H1 (cell line): Measurements from ENCODE around the gene ADGRF1. TPM values are rescaled to one million over a fixed set of nuclear protein-coding genes. Genes with fewer than 3 reads are reported as not detected.

ENCODE experiments used
- CTCF ChIA-PET: fragments of 300-600 bp; sonication (Branson Sonifier 250); formaldehyde crosslinking; loops from one replicate; lab custom pipeline; 2021; ENCODE audit not compliant: partially characterized antibody; lab: Charles Lee
- POLR2A ChIA-PET: fragments of 300-600 bp; sonication (Branson Sonifier 250); formaldehyde crosslinking; loops from one replicate; lab custom pipeline; 2021; ENCODE audit warnings: inconsistent platforms; ENCODE audit not compliant: partially characterized antibody; lab: Charles Lee
- DNase-seq, 2 experiments: peaks; one replicate each; pipeline versions ENCODE4 v3.0.0 to v3.0.0-alpha.2; 2010 to 2022; ENCODE audit warnings: low spot score in 2 of 2, low read depth in 1 of 2, mixed read lengths in 1 of 2
- FAIRE-seq: peaks from 2 replicates; lab custom pipeline; 2011; peaks lifted over from hg19 to GRCh38; lab: Jason Lieb, UNC
- H2AFZ ChIP-seq: 2 replicates; pipeline ENCODE4 v1.8.1; 2012; ENCODE audit warnings: low read length, inconsistent platforms
- H2AK5ac ChIP-seq: 2 replicates; pipeline ENCODE4 v1.6.1; 2013; ENCODE audit warnings: low read depth, low read length
- H2BK120ac ChIP-seq: replicated peaks from 2 replicates; pipeline ENCODE3; 2013; ENCODE audit warnings: low read depth, low read length, inconsistent platforms
- H2BK12ac ChIP-seq: 2 replicates; pipeline ENCODE4 v1.6.1; 2013; ENCODE audit warnings: low read depth, low read length
- H2BK15ac ChIP-seq: 2 replicates; pipeline ENCODE4 v1.6.1; 2013; ENCODE audit warnings: low read length
- H2BK20ac ChIP-seq: 2 replicates; pipeline ENCODE4 v1.6.1; 2013; ENCODE audit warnings: low read length
- H2BK5ac ChIP-seq: 2 replicates; pipeline ENCODE4 v1.6.1; 2013; ENCODE audit warnings: low read depth, low read length
- H3K14ac ChIP-seq: 2 replicates; pipeline ENCODE4 v1.6.1; 2013; ENCODE audit warnings: inconsistent platforms; ENCODE audit not compliant: insufficient read length
- H3K18ac ChIP-seq: 2 replicates; pipeline ENCODE4 v1.6.1; 2013; ENCODE audit warnings: low read length; ENCODE audit errors: extremely low read depth
- H3K23ac ChIP-seq: 2 replicates; pipeline ENCODE4 v1.6.1; 2013; ENCODE audit warnings: inconsistent platforms; ENCODE audit not compliant: insufficient read length
- H3K23me2 ChIP-seq: 2 replicates; pipeline ENCODE4 v1.6.1; 2013; ENCODE audit warnings: low read depth, low read length
- H3K27ac ChIP-seq: 2 replicates; pipeline ENCODE4 v1.6.1; 2011; ENCODE audit warnings: low read depth, low read length, inconsistent platforms
- H3K27me3 ChIP-seq, 4 experiments: replicated peaks in 1 of 4; 1 replicate in 1 of 4; 2 replicates in 3 of 4; pipeline versions ENCODE4 v1.6.1 to v1.8.1; 2011 to 2013; ENCODE audit warnings: low read length in 3 of 4, mild to moderate bottlenecking in 3 of 4, inconsistent platforms in 2 of 4, mixed read lengths in 2 of 4, moderate library complexity in 1 of 4; ENCODE audit not compliant: control insufficient read depth in 3 of 4, insufficient read depth in 3 of 4; ENCODE audit errors: extremely low read depth in 1 of 4
- H3K36me3 ChIP-seq, 4 experiments: 2 replicates each; pipeline versions ENCODE4 v1.6.1 to v1.8.1; 2011 to 2013; ENCODE audit warnings: mild to moderate bottlenecking in 4 of 4, low read length in 3 of 4, moderate library complexity in 2 of 4, control low read depth in 1 of 4, inconsistent platforms in 1 of 4; ENCODE audit not compliant: insufficient read depth in 4 of 4, control insufficient read depth in 2 of 4
- H3K4ac ChIP-seq: replicated peaks from 2 replicates; pipeline ENCODE3; 2013; ENCODE audit warnings: low read length, low read depth, mixed read lengths, inconsistent platforms; ENCODE audit not compliant: insufficient read length
- H3K4me1 ChIP-seq, 4 experiments: replicated peaks in 1 of 4; 1 replicate in 1 of 4; 2 replicates in 3 of 4; pipeline versions ENCODE4 v1.6.1 to v1.8.1; 2011 to 2013; ENCODE audit warnings: low read length in 3 of 4, inconsistent platforms in 2 of 4, mixed read lengths in 1 of 4; ENCODE audit not compliant: insufficient read depth in 4 of 4, control insufficient read depth in 3 of 4
- H3K4me2 ChIP-seq, 2 experiments: 2 replicates each; pipeline versions ENCODE4 v1.6.1 to v1.8.1; 2011 to 2013; ENCODE audit warnings: low read depth in 2 of 2, low read length in 2 of 2, control low read depth in 1 of 2, inconsistent platforms in 1 of 2, mild to moderate bottlenecking in 1 of 2; ENCODE audit not compliant: insufficient read depth in 1 of 2
- H3K4me3 ChIP-seq, 4 experiments: fragments of 200-600, 300-600 bp in 1 of 4; sonication (generic), shearing (Covaris generic), sonication (Bioruptor Twin) in 1 of 4; 2 replicates each; pipeline versions ENCODE4 v1.5.1 to v1.8.1; 2011 to 2016; ENCODE audit warnings: low read length in 4 of 4, low read depth in 3 of 4, control low read depth in 2 of 4, inconsistent platforms in 2 of 4, mild to moderate bottlenecking in 2 of 4, mixed read lengths in 1 of 4, moderate library complexity in 1 of 4; ENCODE audit not compliant: insufficient read depth in 2 of 4; ENCODE audit errors: extremely low read depth in 1 of 4
- H3K56ac ChIP-seq: replicated peaks from 2 replicates; pipeline ENCODE3; 2013; ENCODE audit warnings: low read depth, mild to moderate bottlenecking, mixed read lengths, low read length, inconsistent platforms; ENCODE audit not compliant: insufficient read length
- H3K79me1 ChIP-seq: 2 replicates; pipeline ENCODE4 v1.6.1; 2013; ENCODE audit warnings: low read depth, low read length, control low read depth
- H3K79me2 ChIP-seq, 2 experiments: 2 replicates each; pipeline versions ENCODE4 v1.6.1 to v1.8.1; 2012 to 2013; ENCODE audit warnings: low read length in 2 of 2, mild to moderate bottlenecking in 2 of 2, inconsistent platforms in 1 of 2; ENCODE audit not compliant: insufficient read depth in 2 of 2, control insufficient read depth in 1 of 2
- H3K9ac ChIP-seq, 4 experiments: replicated peaks in 1 of 4; 1 replicate in 1 of 4; 2 replicates in 3 of 4; pipeline versions ENCODE4 v1.6.1 to v1.8.1; 2011 to 2013; ENCODE audit warnings: low read depth in 3 of 4, low read length in 3 of 4, control low read depth in 2 of 4, mild to moderate bottlenecking in 2 of 4, moderate library complexity in 2 of 4, inconsistent platforms in 1 of 4; ENCODE audit errors: extremely low read depth in 1 of 4
- H3K9me3 ChIP-seq, 2 experiments: 2 replicates each; pipeline versions ENCODE4 v1.6.1 to v1.8.1; 2012 to 2013; ENCODE audit warnings: mild to moderate bottlenecking in 2 of 2, moderate library complexity in 2 of 2, control low read depth in 1 of 2, inconsistent platforms in 1 of 2, low read depth in 1 of 2, low read length in 1 of 2, mixed read lengths in 1 of 2; ENCODE audit not compliant: insufficient read depth in 2 of 2
- H4K20me1 ChIP-seq, 2 experiments: replicated peaks in 1 of 2; 2 replicates each; pipeline versions ENCODE3 to v1.8.1; 2011 to 2013; ENCODE audit warnings: inconsistent platforms in 2 of 2, low read length in 2 of 2, mild to moderate bottlenecking in 1 of 2; ENCODE audit not compliant: insufficient read depth in 2 of 2, control insufficient read depth in 1 of 2
- H4K5ac ChIP-seq: 2 replicates; pipeline ENCODE4 v1.6.1; 2013; ENCODE audit warnings: low read length, low read depth, mixed read lengths, inconsistent platforms; ENCODE audit not compliant: insufficient read length
- H4K8ac ChIP-seq: 2 replicates; pipeline ENCODE4 v1.8.0; 2013; ENCODE audit warnings: mild to moderate bottlenecking, moderate library complexity, low read length, inconsistent platforms; ENCODE audit not compliant: insufficient read depth; ENCODE audit errors: extremely low read depth
- H4K91ac ChIP-seq: replicated peaks from 2 replicates; pipeline ENCODE3; 2013; ENCODE audit warnings: low read length, mixed read lengths, inconsistent platforms; ENCODE audit not compliant: insufficient read length
- MAFK ChIP-seq: IDR thresholded peaks from 2 replicates; pipeline ENCODE4 v1.6.1; 2012; ENCODE audit warnings: low read depth, mild to moderate bottlenecking, improper control_type of control experiment, low read length
- polyA plus RNA-seq, 7 experiments: library from polyadenylated mRNA; depleted of rRNA in 3 of 7; stranded (reverse) in 5 of 7; unstranded in 2 of 7; fragments of >200 nt in 5 of 7; fragments of 200-250 nt in 2 of 7; gene quantifications; 1 replicate in 5 of 7; 2 replicates in 1 of 7; 4 replicates in 1 of 7; pipeline versions ENCODE4 v1.2.1 to v1.2.3, GENCODE V29; 2011 to 2013; ENCODE audit warnings: missing spikeins in 2 of 7, mixed read lengths in 2 of 7
- total RNA-seq: library from RNA; stranded (reverse); fragmentation: NEBNext Ultra II Directional; extraction: Animal tissue kit (Norgen Biotek cat#: 25700); gene quantifications from 2 replicates; pipeline ENCODE4 v1.2.1, GENCODE V29; 2021
- TF ChIP-seq, protein P1 (sequence below): IDR thresholded peaks from 2 replicates; pipeline ENCODE4 v1.6.1; 2011; ENCODE audit warnings: low read depth, mild to moderate bottlenecking, low read length; ENCODE audit not compliant: insufficient read depth

Gene ADGRF1
- total and polyA plus RNA-seq, 2 of the 8 experiments (the other 6 are each of a cell fraction or from before 2014, with no cell fraction given), result not detected

DNA sequence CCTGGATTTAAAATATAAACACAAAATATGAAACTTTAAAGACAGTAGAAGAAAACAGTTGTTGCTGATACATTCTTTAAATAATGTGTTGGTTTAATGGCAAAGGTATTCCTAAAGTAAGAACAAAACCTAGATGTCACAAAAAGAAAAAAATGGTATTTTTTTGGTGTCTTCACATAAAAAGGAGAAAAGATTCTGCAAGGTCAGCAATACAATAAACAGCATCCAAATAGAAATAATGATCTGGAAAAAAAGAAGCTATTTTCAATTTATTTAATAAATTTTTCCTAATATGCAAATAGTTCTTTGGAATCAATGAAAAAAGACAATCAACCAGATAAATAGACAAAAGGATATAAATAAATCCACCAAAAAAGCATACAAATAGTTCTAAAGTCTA is 6.5 kb upstream of the ADGRF1 start:
- H4K8ac ChIP-seq, result no peak overlapping the region
- no peak overlapping the region for H4K91ac ChIP-seq
- no peak overlapping the region for H3K4ac ChIP-seq
- no peak overlapping the region for H3K18ac ChIP-seq
- no peaks in the 10 kb centered on the region for H3K79me1 ChIP-seq
- TF ChIP-seq, protein P1, sequence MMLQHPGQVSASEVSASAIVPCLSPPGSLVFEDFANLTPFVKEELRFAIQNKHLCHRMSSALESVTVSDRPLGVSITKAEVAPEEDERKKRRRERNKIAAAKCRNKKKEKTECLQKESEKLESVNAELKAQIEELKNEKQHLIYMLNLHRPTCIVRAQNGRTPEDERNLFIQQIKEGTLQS, result no peak
- TF ChIP-seq MAFK, result peak; percentile 68; the same call in 1 of the 2 replicates
- H3K4me1 ChIP-seq, result no peaks in the 10 kb centered on the region
- no peaks in the 10 kb centered on the region for H3K79me2 ChIP-seq
- H3K23ac ChIP-seq, result no peak overlapping the region
- H3K9ac ChIP-seq, result no peak overlapping the region
- H3K27ac ChIP-seq, result no peak overlapping the region
- H3K14ac ChIP-seq, result no peak overlapping the region
- no peaks in the 10 kb centered on the region for H3K27me3 ChIP-seq
- no peak overlapping the region for H2BK5ac ChIP-seq
- DNase-seq, result no peak
- H2BK15ac ChIP-seq, result no peak overlapping the region
- no peak overlapping the region for H2BK12ac ChIP-seq
- no peak overlapping the region for H4K5ac ChIP-seq
- no peaks in the 10 kb centered on the region for H4K20me1 ChIP-seq
- no peak overlapping the region for H3K4me3 ChIP-seq
- H3K23me2 ChIP-seq, result no peaks in the 10 kb centered on the region
- H2AFZ ChIP-seq, result no peak overlapping the region
- no peak overlapping the region for H3K56ac ChIP-seq
- no peak overlapping the region for H2BK120ac ChIP-seq
- no peak for FAIRE-seq
- no peaks in the 10 kb centered on the region for H3K36me3 ChIP-seq
- no peak overlapping the region for H3K4me2 ChIP-seq
- H2AK5ac ChIP-seq, result no peak overlapping the region
- no peaks in the 10 kb centered on the region for H3K9me3 ChIP-seq
- no peak overlapping the region for H2BK20ac ChIP-seq
- ChIA-PET CTCF (interaction anchor here (1.1 to 3.7 kb wide), 5 partner anchors 9 to 200 kb away, joined by 4 to 20 read pairs (median 10); no protein-coding TSS in a partner anchor), POLR2A (no interaction called here)
